OCI-M2 (cell line): ENCODE measurements around the gene PGP.
"Not testable (repeated sequence)": the region's sequence is repeated elsewhere in the genome, so short reads cannot be mapped to it uniquely, and the experiment has no call there.

Experiments used
- DNase-seq: peaks from one replicate; lab custom pipeline; 2025; ENCODE audit not compliant: unreplicated experiment; lab: John Stamatoyannopoulos, UW

Gene PGP, protein sequence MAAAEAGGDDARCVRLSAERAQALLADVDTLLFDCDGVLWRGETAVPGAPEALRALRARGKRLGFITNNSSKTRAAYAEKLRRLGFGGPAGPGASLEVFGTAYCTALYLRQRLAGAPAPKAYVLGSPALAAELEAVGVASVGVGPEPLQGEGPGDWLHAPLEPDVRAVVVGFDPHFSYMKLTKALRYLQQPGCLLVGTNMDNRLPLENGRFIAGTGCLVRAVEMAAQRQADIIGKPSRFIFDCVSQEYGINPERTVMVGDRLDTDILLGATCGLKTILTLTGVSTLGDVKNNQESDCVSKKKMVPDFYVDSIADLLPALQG

DNA sequence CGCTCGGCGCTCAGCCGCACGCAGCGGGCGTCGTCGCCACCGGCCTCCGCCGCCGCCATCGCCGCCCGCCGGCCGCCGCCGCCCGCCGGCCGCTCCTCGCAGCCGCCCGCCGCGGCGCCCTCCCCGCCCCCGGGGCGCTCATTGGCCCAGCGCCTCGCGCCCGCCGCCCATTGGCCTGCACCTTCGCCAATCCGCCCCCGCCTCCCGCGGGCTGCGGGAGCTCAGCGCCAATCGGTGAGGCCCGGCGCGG, at the start of gene PGP:
TSS of gene PGP (minus strand) at position 122 of the 250 bp plus-strand sequence. CDS start at position 59, 63 bp downstream.
- no peak for DNase-seq

DNA sequence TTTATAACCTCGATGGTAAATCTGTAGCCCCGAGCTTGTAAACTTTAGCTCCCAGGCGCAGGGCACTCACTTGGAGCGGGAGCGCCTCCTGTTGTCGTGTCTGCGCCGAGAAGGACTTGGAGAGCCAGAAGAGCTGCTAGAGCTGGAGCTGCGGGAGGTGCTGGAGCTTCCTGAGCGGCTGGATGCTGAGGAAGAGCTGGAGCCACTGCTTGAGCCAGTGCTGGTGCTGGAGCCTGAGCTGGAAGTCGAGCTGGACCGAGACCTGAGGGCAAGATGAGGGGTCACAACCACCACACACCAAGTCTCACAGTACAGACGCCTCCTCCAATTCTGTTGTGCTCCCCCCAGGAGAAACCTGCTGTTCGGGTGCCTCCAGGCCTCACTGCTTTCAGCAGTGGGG, 48.4 kb upstream of the PGP start:
- not testable (repeated sequence) for DNase-seq

DNA sequence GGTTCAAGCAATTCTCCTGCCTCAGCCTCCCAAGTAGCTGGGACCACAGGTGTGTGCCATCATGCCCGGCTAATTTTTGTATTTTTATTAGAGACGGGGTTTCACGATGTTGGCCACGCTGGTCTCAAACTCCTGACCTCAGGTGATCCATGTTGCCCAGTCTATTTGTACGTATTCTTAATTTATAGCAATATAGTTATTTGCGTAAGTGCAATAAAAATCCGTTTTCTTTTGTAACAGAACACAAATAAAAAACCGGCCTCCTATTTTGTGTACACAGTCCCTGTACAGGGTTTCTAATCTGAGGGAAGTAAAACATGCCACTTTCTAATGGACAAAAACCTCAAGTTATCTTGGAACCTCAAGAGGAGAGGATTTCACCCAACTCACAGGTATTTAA, 45.6 kb upstream of the PGP start:
- DNase-seq: no peak

DNA sequence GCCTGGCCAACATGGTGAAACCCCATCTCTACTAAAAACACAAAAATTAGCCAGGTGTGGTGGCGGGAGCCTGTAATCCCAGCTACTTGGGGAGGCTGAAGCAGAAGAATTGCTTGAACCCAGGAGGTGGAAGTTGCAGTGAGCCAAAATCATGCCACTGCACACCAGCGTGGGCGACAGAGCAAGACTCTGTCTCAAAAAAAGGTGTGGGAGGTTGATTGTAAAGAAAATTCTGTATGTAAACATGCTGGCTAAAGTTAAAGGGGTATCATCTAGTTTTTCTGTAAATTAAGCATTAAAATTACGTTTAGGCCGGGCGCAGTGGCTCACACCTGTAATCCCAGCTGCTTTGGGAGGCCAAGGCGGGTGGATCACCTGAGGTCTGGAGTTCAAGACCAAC, 43.9 kb upstream of the PGP start:
- not testable (repeated sequence) for DNase-seq

DNA sequence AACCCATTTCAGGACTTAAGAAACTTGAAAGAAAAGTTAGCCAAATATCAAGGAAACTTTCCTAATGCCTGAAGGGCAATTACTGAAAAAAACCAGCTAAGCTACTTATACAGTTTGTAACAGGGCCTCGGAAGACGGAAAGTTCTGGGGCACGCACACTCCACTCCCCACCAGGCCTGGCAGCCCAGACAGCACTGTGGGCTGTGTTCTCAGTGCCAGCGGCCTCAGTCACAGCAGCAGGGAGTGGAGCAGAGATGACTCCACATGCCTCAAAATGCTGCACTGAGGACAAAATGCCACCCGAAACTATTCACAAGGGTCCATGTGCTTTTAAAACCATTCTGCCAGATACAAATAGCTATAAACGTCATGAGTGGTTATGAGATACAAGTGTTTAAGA, 43.1 kb upstream of the PGP start:
- DNase-seq: no peak

DNA sequence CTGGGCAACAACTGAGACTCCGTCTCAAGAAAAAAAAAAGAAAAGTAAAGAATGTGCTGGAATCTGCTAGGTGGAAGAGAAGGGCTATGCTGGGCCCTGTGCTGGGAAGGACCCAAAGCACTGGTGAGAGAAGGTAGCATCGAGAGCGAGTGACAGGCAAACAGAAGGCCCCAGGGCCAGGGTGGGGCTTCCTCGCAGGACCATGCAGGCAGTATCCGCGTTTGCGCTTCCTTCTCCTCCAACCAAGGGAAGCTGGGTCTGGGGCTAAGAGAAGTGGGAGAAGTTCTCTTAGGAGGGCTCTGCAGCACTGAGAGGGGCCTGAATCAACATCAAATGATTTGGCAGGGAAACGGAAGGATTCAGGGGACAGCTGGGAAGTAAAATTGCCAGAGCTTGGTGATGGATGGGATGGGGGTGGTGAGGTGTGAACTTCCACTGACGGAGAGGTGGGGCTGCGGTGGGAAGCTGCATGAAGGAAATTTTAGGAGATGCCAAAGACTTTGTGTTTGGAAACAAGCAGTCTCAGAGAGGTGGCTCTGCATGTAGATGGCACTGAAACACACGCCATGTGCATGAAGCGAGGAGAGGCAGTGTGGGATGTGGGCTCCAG, 42.0 kb upstream of the PGP start:
- no peak for DNase-seq

DNA sequence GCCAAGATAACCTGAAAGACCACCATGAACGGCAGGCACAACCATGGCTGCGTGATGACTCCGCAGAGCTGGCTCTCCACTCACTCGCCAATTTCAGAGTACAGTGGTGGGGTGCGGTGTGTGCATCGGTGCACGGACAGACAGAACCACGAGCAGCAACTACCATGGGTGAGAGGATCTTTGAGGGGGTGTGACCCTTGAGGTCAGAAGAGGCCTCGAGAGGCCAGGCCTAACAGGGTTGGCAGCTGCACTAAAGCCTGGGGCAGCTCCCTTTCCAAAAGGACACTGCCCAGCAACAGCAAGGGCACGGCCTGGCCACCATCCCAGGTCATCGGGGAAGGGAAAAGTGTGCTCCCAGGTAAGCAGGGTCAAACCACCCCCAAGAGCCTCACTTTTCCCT, 38.7 kb upstream of the PGP start:
- DNase-seq: no peak

DNA sequence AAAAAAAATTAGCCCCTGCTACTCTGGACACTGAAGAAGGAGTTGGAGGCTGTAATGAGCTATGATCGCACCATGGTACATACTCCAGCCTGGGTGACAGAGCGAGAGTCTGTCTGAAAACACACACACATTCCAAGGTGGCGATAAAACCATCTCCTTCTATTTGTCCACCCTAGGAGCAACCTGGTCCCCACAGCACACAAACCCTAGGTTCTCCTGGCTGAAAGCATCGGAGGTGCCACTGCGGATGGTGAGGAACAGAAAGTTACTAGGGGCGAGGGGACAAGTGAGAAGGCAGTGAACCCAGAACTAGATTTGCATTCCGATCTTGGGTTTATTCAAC, 38.1 kb upstream of the PGP start:
- no peak for DNase-seq

DNA sequence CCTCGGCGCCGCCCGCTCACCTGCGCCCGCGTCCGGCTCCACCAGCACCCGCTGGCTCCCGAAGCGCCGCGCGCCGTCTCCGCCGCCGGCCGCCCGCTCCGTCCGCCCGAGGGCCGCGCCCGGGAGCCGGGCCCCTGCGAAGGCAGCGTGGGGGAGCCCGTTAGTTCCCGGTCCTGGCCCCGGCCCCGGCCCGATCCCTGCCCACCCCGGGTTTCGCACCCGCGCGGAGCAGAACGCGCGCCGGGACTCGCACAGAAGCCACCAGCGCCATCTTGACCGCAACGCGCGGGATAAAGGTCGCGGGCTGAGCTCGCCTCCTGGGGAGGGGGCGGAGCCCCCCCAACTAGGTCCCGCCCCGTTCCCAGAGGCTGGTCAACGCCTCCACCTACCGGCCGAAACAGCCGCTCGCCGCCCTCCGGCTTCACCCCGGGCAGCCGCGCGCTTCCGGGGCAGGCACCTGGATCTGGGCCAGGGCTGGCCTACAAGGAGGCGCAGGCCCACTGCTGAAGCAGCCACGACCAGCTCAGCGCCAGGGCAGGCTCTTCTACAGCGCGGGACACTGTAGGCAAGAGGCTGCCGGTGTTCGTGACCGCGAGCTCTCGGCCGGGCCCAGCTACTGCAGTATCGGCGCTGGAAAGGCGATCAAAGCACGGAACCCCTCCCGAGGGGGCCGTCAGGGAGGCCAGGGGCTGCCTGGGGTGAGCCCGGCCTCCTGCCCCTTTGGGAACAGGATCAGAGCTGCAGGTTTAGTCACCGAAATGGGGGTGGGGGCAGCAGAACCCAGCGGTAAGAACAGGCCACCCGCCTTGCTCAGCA, 36.9 kb upstream of the PGP start, which contains the start of gene ECI1:
TSS of gene ECI1 (minus strand) at position 292 of the 816 bp plus-strand sequence. CDS start at position 271, 21 bp downstream.
- peak; percentile 55 for DNase-seq

DNA sequence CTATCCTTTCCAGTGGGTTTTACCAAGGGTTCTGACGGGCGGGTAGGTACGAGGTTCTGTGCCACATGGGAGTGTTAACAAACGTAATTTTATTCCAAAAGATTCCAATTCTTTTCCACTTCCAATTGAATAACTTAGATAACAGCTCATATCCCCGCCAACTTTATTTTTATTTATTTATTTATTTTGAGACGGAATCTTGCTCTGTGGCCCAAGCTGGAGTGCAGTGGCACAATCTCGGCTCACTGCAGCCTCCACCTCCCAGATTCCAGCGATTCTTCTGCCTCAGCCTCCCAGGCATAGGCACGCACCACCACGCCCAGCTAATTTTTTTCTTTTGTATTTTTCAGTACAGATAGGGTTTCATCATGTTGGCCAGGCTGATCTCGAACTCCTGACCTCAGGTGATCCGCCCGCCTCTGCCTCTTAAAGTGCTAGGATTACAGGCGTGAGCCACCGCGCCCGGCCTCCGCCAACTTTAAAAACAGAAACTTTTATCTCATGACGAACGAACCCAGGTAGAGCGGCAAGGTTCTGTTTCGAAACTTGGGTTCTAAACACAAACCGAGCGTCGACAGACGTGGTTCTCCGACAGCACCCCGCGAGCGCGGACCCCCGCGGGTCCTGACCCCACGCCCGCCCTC, 36.1 kb upstream of the PGP start:
- no peak for DNase-seq

DNA sequence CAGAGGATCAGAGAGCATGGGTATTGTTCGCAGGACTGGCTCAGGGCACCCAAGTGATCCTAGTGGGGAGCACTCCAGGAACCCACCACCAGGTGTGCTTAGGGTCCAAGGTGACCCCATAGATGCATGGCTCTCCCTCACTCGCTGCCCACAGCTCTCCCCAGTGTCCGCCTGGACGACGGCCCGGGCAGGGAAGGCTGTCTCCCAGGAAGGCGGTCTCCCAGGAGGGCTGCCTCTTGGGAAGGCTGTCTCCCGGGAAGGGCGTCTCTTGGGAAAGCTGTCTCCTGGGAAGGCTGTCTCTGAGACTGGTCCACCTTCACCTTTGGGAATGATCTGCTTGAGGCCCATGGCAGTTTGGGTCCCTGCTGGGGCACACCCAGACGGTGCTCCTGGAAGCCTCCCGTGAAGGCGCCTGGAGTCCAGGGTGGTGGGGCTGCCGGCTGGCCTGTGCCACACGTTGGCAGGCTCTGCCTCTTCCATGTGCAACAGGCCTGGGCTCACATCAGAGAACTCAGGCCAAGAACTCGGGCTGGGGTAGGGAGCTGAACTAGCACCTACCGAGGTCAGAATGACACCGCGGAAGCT, 31.8 kb upstream of the PGP start:
- DNase-seq: no peak

DNA sequence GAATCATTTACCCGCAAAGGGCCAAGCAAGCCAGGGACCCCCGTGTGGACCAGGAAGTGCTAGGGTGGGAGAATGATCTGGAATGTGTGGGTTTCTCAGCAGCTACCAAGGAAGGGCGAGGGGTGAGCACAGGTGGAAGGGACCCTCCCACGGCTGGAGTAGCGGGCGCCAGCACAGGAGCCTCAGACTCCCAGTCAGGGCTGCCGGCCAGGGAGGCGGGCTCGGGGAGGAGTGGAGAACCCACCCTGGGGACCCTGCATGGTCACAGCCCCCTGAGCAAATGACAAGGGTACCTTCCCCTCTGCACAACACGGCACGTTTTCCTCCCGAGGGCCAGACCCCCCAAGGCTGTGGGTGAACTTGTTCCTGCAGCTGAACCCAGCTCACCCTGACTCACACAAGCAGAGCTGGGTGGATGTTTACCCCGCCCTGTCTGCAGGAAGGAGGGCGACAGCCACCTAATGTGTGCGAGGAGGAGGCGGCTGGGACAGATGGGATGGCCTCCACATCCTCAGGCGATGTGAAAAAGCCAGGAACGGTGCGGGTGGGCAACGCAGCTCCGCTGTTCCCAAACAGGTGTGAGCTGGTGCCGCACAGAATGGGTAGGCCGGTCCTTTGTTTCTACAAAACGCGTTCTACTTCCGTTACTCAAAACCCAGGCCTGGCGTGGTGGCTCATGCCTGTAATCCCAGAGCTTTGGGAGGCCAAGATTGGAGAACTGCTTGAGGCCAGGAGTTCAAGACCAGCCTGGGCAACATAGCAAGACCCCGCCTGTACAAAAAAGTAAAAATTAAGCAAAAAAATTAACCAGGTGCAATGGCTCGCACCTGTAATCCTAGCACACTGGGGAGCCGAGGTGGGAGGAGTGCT, 30.5 kb upstream of the PGP start:
- no peak for DNase-seq

DNA sequence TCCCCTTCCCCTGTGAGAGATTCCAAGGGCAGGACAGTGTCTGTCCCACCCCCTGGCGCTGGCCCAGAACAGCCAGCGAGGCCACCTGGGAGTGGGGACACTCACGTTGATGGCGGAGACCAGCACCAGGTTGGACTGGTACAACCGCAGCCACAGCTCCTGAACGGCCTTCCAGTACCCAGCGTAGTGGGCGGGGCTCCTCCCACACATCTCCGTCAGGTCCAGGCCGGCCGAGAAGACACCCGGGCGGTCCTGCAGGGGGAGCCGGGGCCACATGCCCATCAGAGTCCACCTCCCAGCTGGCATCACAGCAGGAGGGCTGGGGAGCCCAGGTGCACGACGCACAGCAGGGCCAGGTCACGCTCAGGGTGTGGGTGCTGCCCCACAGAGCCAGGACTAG, 29.7 kb upstream of the PGP start:
- DNase-seq: no peak

DNA sequence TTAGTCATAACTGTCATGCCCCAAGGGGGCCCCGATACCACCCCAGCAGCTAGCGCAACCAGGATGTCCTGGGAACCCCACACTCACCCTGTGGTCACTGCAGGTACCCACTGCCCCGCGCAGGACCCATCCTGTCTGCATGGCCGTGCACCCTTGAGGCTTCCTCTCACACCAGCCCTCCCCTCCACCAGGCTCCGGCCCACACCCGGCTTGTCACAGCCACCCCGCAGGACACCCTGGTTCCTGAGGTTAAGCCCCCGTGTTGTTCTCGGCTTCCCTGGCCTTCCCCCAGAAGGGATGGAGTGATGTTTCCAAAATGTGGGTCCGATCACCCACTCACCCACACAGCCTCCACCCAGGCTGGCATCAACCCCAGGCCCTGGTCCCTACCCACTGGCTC, 29.1 kb upstream of the PGP start:
- DNase-seq: no peak

DNA sequence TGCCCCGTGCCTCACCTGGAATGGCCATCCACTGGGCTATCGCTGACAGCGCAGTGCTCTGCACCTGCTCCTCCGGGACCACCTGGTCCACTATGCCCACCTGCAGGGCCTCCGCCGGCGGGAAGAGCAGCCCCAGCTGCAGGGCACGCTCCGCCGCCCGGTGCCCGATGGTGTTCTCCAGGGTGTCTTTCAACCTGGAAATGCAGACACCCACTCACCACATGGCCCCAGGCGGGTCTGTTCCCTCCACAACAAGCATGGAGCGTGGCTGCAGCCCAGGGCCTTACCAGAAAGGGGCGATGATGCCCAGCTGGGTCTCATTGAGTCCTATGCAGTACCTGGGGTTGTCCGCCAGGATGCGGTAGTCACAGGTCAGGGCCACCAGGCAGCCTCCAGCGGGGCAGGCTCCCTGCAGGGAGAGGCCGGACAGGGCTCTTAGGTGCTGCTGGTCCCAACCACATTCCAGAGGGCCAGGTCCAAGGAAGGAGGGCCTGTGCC, 28.4 kb upstream of the PGP start:
- no peak for DNase-seq

DNA sequence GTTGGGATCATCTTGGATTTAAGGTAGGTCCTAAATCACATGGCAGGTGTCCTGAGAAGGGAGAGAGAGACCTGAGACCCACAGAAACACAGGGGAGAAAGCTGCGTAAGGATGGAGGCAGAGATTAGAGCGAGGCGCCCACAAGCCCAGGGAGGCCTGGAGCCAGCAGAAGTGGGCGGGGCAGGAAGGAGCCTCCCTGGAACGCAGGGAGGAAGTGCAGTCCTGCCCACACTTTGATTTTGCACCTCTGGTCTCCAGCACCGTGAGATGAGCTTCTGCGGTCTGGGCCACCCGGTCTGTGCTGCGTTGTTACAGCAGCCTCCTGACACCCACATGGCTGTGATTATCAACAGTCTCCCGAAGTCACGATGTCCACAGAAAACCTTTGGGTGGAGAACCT, 28.0 kb upstream of the PGP start:
- no peak for DNase-seq

DNA sequence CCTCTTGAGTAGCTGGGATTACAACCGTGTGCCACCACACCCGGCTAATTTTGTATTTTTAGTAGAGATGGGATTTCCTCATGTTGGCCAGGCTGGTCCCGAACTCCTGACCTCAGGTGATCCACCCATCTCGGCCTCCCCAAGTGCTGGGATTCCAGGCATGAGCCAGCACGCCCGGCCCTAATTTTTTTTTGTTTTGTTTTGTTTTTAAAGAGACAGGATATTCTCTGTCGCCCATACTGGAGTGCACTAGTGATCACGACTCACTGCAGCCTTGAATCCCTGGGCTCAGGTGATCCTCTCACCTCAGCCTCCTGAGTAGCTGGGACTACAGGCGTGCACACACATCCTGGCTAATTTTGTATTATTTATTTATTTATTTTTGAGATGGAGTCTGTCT, 25.7 kb upstream of the PGP start:
- DNase-seq: not testable (repeated sequence)

DNA sequence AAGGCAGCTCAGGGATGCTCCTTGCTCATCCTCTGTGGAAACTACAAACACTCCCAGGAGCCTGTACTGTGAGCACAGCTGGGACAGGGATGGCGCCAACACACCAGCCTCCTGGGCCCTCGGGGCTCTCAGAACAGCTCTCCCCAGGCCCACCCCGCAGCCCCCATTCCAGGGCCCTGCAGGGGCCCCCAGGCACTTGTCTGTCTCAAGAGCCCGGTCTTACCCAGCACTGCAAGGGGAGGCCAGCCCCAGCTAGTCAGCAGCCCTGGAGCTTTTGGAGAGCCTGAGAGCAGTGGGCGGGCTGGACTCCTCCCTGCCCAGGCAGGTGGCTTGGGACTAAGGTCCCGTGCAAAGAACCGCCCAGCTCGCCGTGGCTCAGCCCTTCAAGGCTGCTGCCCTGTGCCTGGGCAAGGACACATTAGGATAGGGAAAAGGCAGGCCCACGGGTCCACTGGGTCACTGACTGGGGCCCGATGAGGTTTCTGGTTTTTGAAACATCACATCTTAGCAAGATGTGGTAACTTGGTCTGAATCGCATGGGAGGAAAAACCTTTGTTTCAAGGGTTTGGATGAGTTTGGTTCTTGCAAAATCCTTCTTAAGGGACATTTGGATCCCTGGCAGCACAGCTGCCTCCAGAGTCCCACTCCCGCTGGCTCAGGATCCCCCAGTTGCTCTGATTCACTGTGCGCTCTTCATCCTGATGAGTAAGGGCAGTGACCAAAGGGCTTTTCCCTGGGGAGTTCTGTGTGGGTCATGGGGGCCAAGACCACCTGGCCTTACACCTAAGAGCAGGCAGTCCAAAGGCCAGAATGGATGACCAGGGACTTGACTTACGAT, 24.4 kb upstream of the PGP start:
- no peak for DNase-seq

DNA sequence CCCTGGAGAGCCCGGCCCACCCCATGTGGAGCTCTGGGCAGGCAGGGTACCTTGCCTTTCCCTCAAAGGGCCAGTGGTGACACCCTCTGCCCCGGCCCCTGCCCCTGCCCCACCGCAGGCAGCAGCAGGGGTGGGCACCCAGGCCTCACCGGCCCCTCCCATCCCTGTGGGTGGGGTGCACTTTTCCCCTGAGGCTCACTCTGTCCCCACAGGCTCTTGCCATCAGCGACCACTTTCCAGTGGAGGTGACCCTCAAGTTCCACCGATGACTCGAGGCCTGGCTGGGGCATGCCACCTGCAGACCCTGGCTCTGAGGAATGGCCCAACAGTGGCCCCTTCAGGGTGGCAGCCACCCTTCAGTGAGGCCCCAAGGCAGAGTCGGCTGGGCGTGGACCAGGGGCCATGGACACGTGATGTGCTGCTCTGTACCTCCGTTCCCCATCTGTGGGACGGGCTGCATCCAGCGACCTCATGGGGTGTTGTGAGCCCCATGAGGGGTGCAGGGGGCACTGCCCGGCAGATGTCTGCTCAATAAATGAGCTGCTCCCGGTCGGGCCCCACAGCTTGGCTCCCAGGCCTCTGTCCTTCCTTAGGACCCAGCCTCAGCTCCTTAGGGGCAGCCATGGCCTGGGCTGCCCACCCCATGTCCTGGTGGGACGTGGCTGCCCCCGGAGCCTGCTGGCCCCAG, 23.7 kb upstream of the PGP start:
- DNase-seq: no peak
